Heart left ventricle (tissue), 16 donors: Measurements from ENCODE around the gene VAT1L. TPM values are rescaled to one million over a fixed set of nuclear protein-coding genes. Genes with fewer than 3 reads are reported as not detected.

ENCODE experiments used
- ATAC-seq, 4 donors: fragments of 200-7000 bp; cut with Tn5 transposase; one replicate each; pipeline ENCODE4 v1.9.1; 2020 to 2022; ENCODE audit warnings: moderate library complexity in 4 of 4, mild to moderate bottlenecking in 3 of 4, moderate number of reproducible peaks in 1 of 4
- DNase-seq, 5 donors: peaks; one replicate each; pipeline ENCODE4 v3.0.0-alpha.2; 2020
- H3K27ac ChIP-seq, 12 donors: fragments of 200-600 bp; sonication (generic) in 4 of 12; one replicate each; pipeline versions ENCODE4 v1.5.0 to v1.8.0; 2016 to 2022; ENCODE audit warnings: mild to moderate bottlenecking in 2 of 12
- H3K27me3 ChIP-seq, 9 donors: fragments of 200-600 bp; sonication (generic) in 2 of 9; one replicate each; pipeline versions ENCODE4 v1.5.1 to v1.8.0; 2016 to 2022; ENCODE audit warnings: mild to moderate bottlenecking in 3 of 9
- H3K36me3 ChIP-seq, 9 donors: fragments of 200-600 bp; sonication (generic) in 2 of 9; one replicate each; pipeline versions ENCODE4 v1.5.0 to v1.8.0; 2018 to 2022; ENCODE audit warnings: mild to moderate bottlenecking in 2 of 9
- H3K4me1 ChIP-seq, 12 donors: fragments of 200-600 bp; sonication (generic) in 4 of 12; one replicate each; pipeline versions ENCODE4 v1.5.0 to v1.8.0; 2016 to 2022; ENCODE audit warnings: mild to moderate bottlenecking in 3 of 12
- H3K4me3 ChIP-seq, 12 donors: fragments of 200-600 bp; sonication (generic) in 4 of 12; one replicate each; pipeline versions ENCODE4 v1.5.0 to v1.8.0; 2017 to 2022; ENCODE audit warnings: mild to moderate bottlenecking in 9 of 12, moderate library complexity in 4 of 12
- H3K9me3 ChIP-seq, 12 donors: fragments of 200-600 bp; sonication (generic) in 4 of 12; one replicate each; pipeline versions ENCODE4 v1.5.0 to v1.8.0; 2016 to 2022; ENCODE audit warnings: mild to moderate bottlenecking in 1 of 12
- POLR2A ChIP-seq, 2 donors: fragments of 450-650 bp; IDR thresholded peaks; one replicate each; pipeline ENCODE4 v1.6.1; 2017; ENCODE audit warnings: antibody characterized with exemption in 2 of 2, mild to moderate bottlenecking in 2 of 2, moderate library complexity in 2 of 2
- WGBS, 4 donors: extraction: QIAGEN DNeasy Blood & Tissue Kit in 2 of 4; methylation state at CpG; one replicate each; pipeline versions ENCODE4 v1.1.5 to v1.1.7; 2013 to 2018; 5-methylcytosine and 5-hydroxymethylcytosine counted together
- intact Hi-C, 10 donors: fragments of 100-400 bp; cut with DNase I; formaldehyde crosslinking; loops; one replicate each; pipeline versions ENCODE4 v1.11.1 to v1.14.2; 2022
- polyA plus RNA-seq, 2 donors: library from polyadenylated mRNA; stranded (reverse); fragments of 200-250 nt; gene quantifications; one replicate each; pipeline ENCODE4 v1.2.3, GENCODE V29; 2013
- total RNA-seq, 9 donors: library from RNA; depleted of rRNA in 2 of 9; stranded (reverse); fragments of >200 nt in 2 of 9; fragmentation: NEBNext Ultra II Directional in 3 of 9; extraction: Animal tissue kit (Norgen Biotek cat#: 25700) in 3 of 9; gene quantifications; one replicate each; pipeline versions ENCODE4 v1.1.0 to v1.2.4, GENCODE V29; 2016 to 2023
- TF ChIP-seq, protein P1 (sequence below), 12 donors: fragments of 200-600 bp; sonication (generic) in 4 of 12; IDR thresholded peaks; one replicate each; pipeline versions ENCODE4 v1.5.0 to v1.8.0; 2018 to 2022; ENCODE audit warnings: antibody characterized with exemption in 12 of 12, mild to moderate bottlenecking in 5 of 12
- donor health status: ischemic (EF 13 %, LVEDD 7.1; RV severe dilation, severe dysfunction).
- donor health status: healthy with polysubstance abuse.
- donor health status: DM: no; HTN: yes; CAD: no.
- donor health status: DM: no; HTN: no; CAD: no.
- donor health status: ischemic (EF 25% LVEDD 6.9; RV normal size, moderate dysfunction).
- donor health status: ischemic (EF 25% LVEDD 5.7; RV mildly dilated, moderate dysfunction).
- donor health status: healthy.
- donor health status: DM: yes; HTN: yes; CAD: no.
- donor health status: ischemic (EF 35%, LVEDD 5.7; RV mildly dilated, moderate dysfunction).
- donor health status: nonischemic (EF 11% LVEDD 7.7; RV severe dilation, severe dysfunction).
- donor health status: DM: yes; HTN: yes; CAD: no.
- donor health status: PGD.
- donor health status: ischemic (EF 29% LVEDD 5.4; RV normal size, mild dysfunction).
- donor health status: nonischemic (EF 23%, LVEDD 6.1; RV moderate dilation, normal function).

VAT1L gene
- total and polyA plus RNA-seq, 11 donors = 0.32 to 57.5 (median 11.0) TPM

DNA sequence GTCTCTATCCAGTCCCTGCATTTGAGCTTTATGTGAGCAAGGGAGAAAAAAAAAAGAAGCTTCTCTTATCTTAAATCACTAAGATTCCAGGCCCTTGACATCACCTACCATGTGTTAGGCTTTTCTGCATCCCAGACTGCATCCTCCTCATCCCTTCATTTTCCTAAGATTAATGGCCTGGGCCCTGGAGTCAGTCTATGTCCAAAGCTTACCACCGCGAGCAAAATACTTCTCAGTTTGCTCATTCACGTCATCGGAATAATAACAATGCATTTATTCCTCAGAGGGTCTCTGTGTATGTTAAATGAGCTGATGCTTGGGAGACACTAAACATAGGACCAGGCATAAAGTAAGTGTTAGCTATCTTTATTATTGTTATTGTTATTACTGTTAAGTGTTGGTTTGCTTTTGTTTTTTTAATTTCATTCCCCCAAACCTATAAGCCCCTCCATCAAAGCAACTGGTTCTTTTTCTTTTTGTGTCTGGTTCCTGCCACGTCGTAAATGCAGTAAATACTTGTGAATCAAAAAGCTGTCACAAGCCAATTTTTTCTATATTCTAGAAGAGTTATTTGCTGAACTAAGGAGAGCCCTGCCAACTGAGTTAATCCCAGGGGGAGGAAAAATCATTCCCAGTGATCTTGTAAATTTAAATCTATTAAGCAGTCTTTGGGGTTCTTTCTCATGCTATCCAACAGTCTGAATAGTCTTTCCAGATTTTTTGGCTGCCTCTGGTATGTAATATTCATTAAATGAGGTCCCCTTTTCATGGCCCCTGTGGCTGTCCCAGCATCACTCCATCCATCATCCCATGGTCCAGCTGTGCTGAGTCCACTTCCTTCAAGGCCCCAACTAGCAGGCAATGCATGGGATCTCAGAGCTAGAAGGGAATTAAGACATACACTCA lies 46.5 kb downstream of the VAT1L start:
- Histone ChIP-seq H3K27ac (no peak overlapping the region), H3K36me3 (no peaks in the 10 kb centered on the region), H3K4me1 (peaks cover 0 to 7% (median 0%) of the 10 kb centered on the region in 12 donors), H3K4me3 (no peak overlapping the region), H3K27me3 (no peaks in the 10 kb centered on the region), H3K9me3 (no peaks in the 10 kb centered on the region)
- intact Hi-C loops = no loop called here
- WGBS, 4 donors = 73 to 84% (median 77%) methylated on average over 6 of the region's 6 CpGs
- no peak for DNase-seq
- TF ChIP-seq, protein P1, sequence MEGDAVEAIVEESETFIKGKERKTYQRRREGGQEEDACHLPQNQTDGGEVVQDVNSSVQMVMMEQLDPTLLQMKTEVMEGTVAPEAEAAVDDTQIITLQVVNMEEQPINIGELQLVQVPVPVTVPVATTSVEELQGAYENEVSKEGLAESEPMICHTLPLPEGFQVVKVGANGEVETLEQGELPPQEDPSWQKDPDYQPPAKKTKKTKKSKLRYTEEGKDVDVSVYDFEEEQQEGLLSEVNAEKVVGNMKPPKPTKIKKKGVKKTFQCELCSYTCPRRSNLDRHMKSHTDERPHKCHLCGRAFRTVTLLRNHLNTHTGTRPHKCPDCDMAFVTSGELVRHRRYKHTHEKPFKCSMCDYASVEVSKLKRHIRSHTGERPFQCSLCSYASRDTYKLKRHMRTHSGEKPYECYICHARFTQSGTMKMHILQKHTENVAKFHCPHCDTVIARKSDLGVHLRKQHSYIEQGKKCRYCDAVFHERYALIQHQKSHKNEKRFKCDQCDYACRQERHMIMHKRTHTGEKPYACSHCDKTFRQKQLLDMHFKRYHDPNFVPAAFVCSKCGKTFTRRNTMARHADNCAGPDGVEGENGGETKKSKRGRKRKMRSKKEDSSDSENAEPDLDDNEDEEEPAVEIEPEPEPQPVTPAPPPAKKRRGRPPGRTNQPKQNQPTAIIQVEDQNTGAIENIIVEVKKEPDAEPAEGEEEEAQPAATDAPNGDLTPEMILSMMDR (IDR thresholded peaks at IDR 0.05) = no peak
- no peak for TF ChIP-seq POLR2A (IDR thresholded peaks at IDR 0.05)
- ATAC-seq = no peak

DNA sequence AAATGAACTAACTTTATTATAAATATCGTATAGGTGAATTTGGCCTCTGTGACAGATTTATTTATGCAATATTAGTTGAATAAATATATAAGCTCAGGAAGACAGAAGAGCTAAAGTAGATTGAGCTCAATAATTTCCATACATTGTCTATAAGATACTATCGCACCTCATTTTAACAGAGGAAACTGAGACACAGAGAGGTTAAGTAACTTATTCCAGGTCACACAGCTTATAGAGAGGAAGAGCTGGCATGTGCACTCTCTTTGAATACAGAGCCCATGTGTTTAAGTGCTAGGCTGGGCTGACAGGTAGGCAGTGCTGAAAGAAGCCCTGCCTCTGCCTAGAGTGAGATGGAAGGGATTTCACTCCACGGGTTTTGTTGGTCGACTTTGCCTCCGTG lies 48.4 kb downstream of the VAT1L start:
- TF ChIP-seq POLR2A (IDR thresholded peaks at IDR 0.05) = no peak
- TF ChIP-seq, protein P1 (IDR thresholded peaks at IDR 0.05) = no peak
- Histone ChIP-seq H3K36me3 (no peaks in the 10 kb centered on the region), H3K9me3 (no peaks in the 10 kb centered on the region), H3K4me1 (peaks cover 0 to 7% (median 0%) of the 10 kb centered on the region in 12 donors), H3K4me3 (no peak overlapping the region), H3K27ac (no peak overlapping the region), H3K27me3 (no peaks in the 10 kb centered on the region)
- 87 to 97% (median 93%) methylated on average over 5 of the region's 5 CpGs for WGBS, 4 donors
- ATAC-seq (no peak), DNase-seq (no peak)
- intact Hi-C loops = no loop called here

DNA sequence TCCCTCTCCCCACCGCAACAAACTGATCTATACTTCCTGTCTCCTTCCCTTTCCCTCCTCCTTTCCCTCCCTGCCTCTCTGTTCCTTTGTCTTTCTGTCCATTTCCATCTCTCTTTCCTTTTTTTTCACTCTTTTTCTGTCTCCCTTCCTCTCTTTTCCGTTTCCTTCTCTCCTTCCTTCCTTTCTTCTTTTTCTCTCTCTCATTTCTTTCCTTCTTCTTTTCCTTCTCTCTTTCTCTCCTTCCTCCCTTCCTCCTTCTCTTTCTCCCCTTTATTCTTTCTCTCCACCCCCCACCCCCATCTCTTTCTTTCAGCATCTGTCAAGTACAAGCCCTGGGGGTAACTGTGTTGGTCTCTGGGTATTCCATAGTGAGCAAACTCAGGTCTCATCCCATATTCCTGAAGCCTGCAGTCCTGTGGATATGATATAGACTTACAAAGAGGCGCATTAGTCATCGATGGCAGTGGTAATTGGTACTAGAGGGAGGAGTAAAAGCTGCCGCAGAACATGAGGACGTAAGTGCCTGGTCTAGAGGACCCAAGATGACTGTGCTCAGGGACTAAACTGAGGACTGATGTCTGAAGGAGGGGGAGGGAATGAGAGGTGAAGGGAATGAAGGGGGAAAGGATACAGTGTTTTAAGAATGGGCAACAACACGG lies 50.4 kb downstream of the VAT1L start:
- WGBS, 4 donors = 81 to 84% (median 82%) methylated on average over 7 of the region's 7 CpGs
- intact Hi-C loops = no loop called here
- peaks cover 0 to 16% (median 2%) of the 10 kb centered on the region in 12 donors for H3K4me1 ChIP-seq
- H3K36me3 ChIP-seq = no peaks in the 10 kb centered on the region
- DNase-seq (no peak), ATAC-seq (no peak)
- H3K9me3 ChIP-seq = no peaks in the 10 kb centered on the region
- H3K27ac ChIP-seq = no peak overlapping the region
- H3K27me3 ChIP-seq = no peaks in the 10 kb centered on the region
- TF ChIP-seq POLR2A (IDR thresholded peaks at IDR 0.05) = no peak
- TF ChIP-seq, protein P1 (IDR thresholded peaks at IDR 0.05) = no peak
- no peak overlapping the region for H3K4me3 ChIP-seq

DNA sequence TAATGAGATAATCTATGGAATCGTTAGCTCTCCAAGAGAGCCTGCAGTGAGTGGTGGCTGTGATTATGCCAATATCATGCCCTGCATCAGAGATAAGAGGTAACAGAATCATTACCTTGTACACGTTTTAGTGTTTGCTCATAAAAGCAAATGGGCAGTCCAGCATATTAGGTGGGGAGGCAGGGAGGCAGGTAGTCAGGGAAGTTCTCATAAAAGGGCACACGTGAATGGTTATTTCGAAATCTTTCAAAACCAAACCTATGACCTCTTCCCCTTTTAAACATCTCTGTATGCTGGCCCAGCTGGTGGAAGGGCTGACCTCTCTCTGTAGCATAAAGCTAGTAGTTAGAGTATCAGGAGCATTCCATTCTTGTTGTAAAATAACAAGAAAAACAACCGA lies 51.7 kb downstream of the VAT1L start:
- WGBS, 4 donors = 66 to 79% (median 71%) methylated on average over 5 of the region's 5 CpGs
- TF ChIP-seq, protein P1 (IDR thresholded peaks at IDR 0.05) = no peak
- no peak for TF ChIP-seq POLR2A (IDR thresholded peaks at IDR 0.05)
- DNase-seq = no peak

More for the DNA sequence above, 51.7 kb downstream of the VAT1L start:
- Histone ChIP-seq H3K27me3 (no peaks in the 10 kb centered on the region), H3K36me3 (no peaks in the 10 kb centered on the region), H3K4me3 (no peak overlapping the region), H3K9me3 (no peaks in the 10 kb centered on the region), H3K27ac (no peak overlapping the region), H3K4me1 (peaks cover 0 to 9% (median 0%) of the 10 kb centered on the region in 12 donors)
- intact Hi-C loops = no loop called here
- ATAC-seq = no peak
